ENCODE measurements around the gene KLC1.

KLC1 gene

GRCh38 chr14:103719751-103720150, 90.7 kb downstream of the KLC1 start:
- no peak for DNase-seq (ENCODE audit: low read depth)
- H3K4me3 ChIP-seq (ENCODE audit: low read depth, low read length), result no peak overlapping the region
- no peak for TF ChIP-seq CTCF (IDR thresholded peaks at IDR 0.05; ENCODE audit: low read depth, low read length, missing control alignments)

GRCh38 chr14:103721334-103722120, 92.5 kb downstream of the KLC1 start:
- no peak for DNase-seq (ENCODE audit: low read depth)
- no peak overlapping the region for H3K4me3 ChIP-seq (ENCODE audit: low read depth, low read length)
- TF ChIP-seq CTCF (IDR thresholded peaks at IDR 0.05; ENCODE audit: low read depth, low read length, missing control alignments), result no peak

GRCh38 chr14:103723748-103724081, 94.7 kb downstream of the KLC1 start:
- no peak for TF ChIP-seq CTCF (IDR thresholded peaks at IDR 0.05; ENCODE audit: low read depth, low read length, missing control alignments)
- DNase-seq (ENCODE audit: low read depth), result no peak

GRCh38 chr14:103724116-103724515, 95.1 kb downstream of the KLC1 start:
- TF ChIP-seq CTCF (IDR thresholded peaks at IDR 0.05; ENCODE audit: low read depth, low read length, missing control alignments), result no peak
- no peak overlapping the region for H3K4me3 ChIP-seq (ENCODE audit: low read depth, low read length)
- no peak for DNase-seq (ENCODE audit: low read depth)

More at GRCh38 chr14:103723748-103724081, 94.7 kb downstream of the KLC1 start:
- no peak overlapping the region for H3K4me3 ChIP-seq (ENCODE audit: low read depth, low read length)

- no peak for DNase-seq (ENCODE audit: low read depth)
- H3K4me3 ChIP-seq (ENCODE audit: low read depth, low read length), result no peak overlapping the region
- no peak for TF ChIP-seq CTCF (IDR thresholded peaks at IDR 0.05; ENCODE audit: low read depth, low read length, missing control alignments)
Observed at GRCh38 chr14:103725001-103725682, 96.1 kb downstream of the KLC1 start.

GRCh38 chr14:103725739-103726395, 96.9 kb downstream of the KLC1 start:
- no peak for TF ChIP-seq CTCF (IDR thresholded peaks at IDR 0.05; ENCODE audit: low read depth, low read length, missing control alignments)
- no peak for DNase-seq (ENCODE audit: low read depth)

More at GRCh38 chr14:103725739-103726395, 96.9 kb downstream of the KLC1 start:
- no peak overlapping the region for H3K4me3 ChIP-seq (ENCODE audit: low read depth, low read length)

Data from GM12864 (cell line).